ENCODE results near the gene NPHS1. TPM values are rescaled to one million over a fixed set of nuclear protein-coding genes. Genes with fewer than 3 reads are reported as not detected.

NPHS1 gene, protein sequence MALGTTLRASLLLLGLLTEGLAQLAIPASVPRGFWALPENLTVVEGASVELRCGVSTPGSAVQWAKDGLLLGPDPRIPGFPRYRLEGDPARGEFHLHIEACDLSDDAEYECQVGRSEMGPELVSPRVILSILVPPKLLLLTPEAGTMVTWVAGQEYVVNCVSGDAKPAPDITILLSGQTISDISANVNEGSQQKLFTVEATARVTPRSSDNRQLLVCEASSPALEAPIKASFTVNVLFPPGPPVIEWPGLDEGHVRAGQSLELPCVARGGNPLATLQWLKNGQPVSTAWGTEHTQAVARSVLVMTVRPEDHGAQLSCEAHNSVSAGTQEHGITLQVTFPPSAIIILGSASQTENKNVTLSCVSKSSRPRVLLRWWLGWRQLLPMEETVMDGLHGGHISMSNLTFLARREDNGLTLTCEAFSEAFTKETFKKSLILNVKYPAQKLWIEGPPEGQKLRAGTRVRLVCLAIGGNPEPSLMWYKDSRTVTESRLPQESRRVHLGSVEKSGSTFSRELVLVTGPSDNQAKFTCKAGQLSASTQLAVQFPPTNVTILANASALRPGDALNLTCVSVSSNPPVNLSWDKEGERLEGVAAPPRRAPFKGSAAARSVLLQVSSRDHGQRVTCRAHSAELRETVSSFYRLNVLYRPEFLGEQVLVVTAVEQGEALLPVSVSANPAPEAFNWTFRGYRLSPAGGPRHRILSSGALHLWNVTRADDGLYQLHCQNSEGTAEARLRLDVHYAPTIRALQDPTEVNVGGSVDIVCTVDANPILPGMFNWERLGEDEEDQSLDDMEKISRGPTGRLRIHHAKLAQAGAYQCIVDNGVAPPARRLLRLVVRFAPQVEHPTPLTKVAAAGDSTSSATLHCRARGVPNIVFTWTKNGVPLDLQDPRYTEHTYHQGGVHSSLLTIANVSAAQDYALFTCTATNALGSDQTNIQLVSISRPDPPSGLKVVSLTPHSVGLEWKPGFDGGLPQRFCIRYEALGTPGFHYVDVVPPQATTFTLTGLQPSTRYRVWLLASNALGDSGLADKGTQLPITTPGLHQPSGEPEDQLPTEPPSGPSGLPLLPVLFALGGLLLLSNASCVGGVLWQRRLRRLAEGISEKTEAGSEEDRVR (N-terminal part only)
- total RNA-seq, result under 1 TPM in 2 of 5 experiments, not detected in 3; 0.30 to 0.51 TPM
- polyA plus RNA-seq, result not detected
- not detected for total RNA-seq

DNA sequence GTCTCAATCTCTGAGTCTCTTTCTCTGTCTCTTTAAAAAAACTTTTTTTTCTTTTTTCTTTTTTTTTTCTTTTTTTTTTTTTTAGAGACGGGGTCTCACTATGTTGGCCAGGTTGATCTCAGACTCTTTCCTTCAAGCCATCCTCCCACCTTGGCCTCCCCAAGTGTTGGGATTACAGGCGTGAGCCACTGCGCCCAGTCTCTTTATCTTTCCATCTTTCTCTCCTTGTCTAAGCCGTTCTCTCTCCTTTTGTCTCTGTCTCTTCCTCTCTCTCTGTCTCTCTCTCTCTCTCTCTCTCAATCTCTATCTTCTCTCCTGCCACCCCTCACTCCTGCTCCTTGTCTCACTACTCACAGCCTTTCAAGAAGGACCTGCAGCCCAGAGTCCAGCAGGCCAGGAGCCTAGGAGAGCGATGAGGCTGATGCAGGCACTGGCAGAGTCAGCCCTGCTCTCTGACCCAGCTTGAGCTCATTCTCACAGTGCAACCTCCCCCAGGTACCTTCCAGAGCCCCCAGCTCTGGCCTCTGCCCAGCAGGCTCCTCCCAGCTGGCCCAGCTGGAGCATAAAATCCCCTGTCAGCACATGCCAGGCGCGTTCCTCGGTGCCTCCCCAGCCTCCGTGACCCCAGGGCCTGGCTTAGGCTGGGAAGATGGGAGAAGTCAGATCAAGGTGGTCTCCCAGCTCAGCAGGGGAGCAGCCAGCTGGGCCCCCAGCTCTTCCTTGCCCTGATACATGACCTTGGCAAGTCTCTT is at the start of gene NPHS1:
Gene NPHS1, minus strand, starts transcription at position 476 of the 752 bp plus-strand sequence. CDS start 667 bp downstream, outside the sequence.
- H3K4me3 ChIP-seq (ENCODE audit: low read length), result no peak within 1 kb of the TSS
- H3K4me1 Mint-ChIP-seq, result peaks cover 0 to 12% (median 6%) of the 10 kb centered on the region in 7 donors
- H3K36me3 ChIP-seq (ENCODE audit: control insufficient read depth in 2 of 3, insufficient read depth in 3 of 3, low read length in 3 of 3), result no peaks in the 10 kb centered on the region
- H3K27me3 Mint-ChIP-seq, result peaks cover 29 to 73% (median 58%) of the 10 kb centered on the region in 5 donors
- peaks cover 3 to 5% of the 10 kb centered on the region in 2 donors for H3K4me1 ChIP-seq (ENCODE audit: control insufficient read depth in 2 of 2, insufficient read depth in 2 of 2, low read length in 2 of 2)
- peak within 1 kb of the TSS in 2 of 9 donors; percentile 10 to 49 for H3K27ac Mint-ChIP-seq
- ChIA-PET POLR2A (no interaction called here), CTCF (no interaction called here)
- DNase-seq (no peak), ATAC-seq (no peak)
- peaks cover 0 to 2% (median 0%) of the 10 kb centered on the region in 11 donors for H3K9me3 Mint-ChIP-seq
- no peaks in the 10 kb centered on the region for H3K9me3 ChIP-seq (ENCODE audit: control insufficient read depth in 2 of 3, low read length in 3 of 3)
- H3K4me3 Mint-ChIP-seq, result no peak within 1 kb of the TSS
- intact Hi-C loops (cut with micrococcal nuclease), result no loop called here
- peaks cover 0 to 10% of the 10 kb centered on the region in 2 donors for H3K27me3 ChIP-seq (ENCODE audit: control insufficient read depth in 2 of 2, insufficient read depth in 2 of 2, low read length in 2 of 2)
- H3K36me3 Mint-ChIP-seq, result peaks cover 0 to 5% (median 0%) of the 10 kb centered on the region in 5 donors
- H3K27ac ChIP-seq (ENCODE audit: low read depth, low read length), result no peak within 1 kb of the TSS

DNA sequence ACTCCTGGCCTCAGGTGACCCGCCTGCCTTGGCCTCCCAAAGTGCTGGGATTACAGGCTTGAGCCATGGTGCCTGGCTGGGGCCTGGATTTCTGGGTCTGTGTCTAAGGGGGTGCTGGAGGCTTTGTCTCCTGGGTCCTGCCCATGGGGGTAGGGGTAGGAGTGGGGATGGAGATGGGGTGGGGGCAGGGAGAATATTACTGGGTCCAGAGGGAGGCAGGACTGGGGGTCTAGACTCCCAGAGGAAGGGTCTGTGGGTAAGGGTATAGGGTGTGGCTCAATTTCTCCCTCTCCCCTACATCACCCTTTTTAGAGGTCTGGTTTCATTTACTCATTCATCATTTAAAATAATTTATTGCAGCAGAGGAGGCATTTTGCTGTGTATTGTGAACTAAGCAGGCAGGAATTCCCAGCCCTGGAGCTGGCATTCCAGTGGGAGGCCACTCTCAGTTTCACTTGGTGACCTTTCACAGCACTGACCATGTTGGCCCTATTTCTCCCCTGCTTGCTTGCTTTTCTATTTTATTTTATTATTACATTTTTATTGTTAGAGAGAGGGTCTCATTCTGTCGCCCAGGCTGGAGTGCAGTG is 48.8 kb upstream of the NPHS1 start:
- Mint-ChIP-seq H3K4me3 (peak overlapping the region; percentile 83 to 100 (median 96)), H3K9me3 (peaks cover 0 to 3% (median 0%) of the 10 kb centered on the region in 11 donors), H3K27ac (peak overlapping the region; percentile 92 to 98 (median 97)), H3K4me1 (peaks cover 35 to 66% (median 47%) of the 10 kb centered on the region in 7 donors), H3K27me3 (no peaks in the 10 kb centered on the region), H3K36me3 (peaks cover 0 to 14% (median 3%) of the 10 kb centered on the region in 5 donors)
- peak overlapping the region; percentile 84 for H3K4me3 ChIP-seq (ENCODE audit: low read length)
- intact Hi-C loops (cut with micrococcal nuclease), result loop anchor here in 1 of 2 donors (5.0 kb wide), 1 partner anchor 689 kb away; no protein-coding TSS in a partner anchor
- H3K27me3 ChIP-seq (ENCODE audit: control insufficient read depth in 2 of 2, insufficient read depth in 2 of 2, low read length in 2 of 2), result no peaks in the 10 kb centered on the region
- ChIA-PET POLR2A (interaction anchor here (0.6 to 2.1 kb wide), 8 partner anchors 8 to 272 kb away, joined by 4 to 23 read pairs (median 6); no protein-coding TSS in a partner anchor), CTCF (interaction anchor here (0.6 to 1.2 kb wide), 4 partner anchors 21 to 695 kb away, joined by 3 to 8 read pairs (median 4); no protein-coding TSS in a partner anchor)
- H3K9me3 ChIP-seq (ENCODE audit: control insufficient read depth in 2 of 3, low read length in 3 of 3), result no peaks in the 10 kb centered on the region
- DNase-seq (no peak), ATAC-seq (no peak)
- peaks cover 0 to 22% (median 4%) of the 10 kb centered on the region in 3 experiments for H3K36me3 ChIP-seq (ENCODE audit: control insufficient read depth in 2 of 3, insufficient read depth in 3 of 3, low read length in 3 of 3)
- H3K27ac ChIP-seq (ENCODE audit: low read depth, low read length), result peak overlapping the region; percentile 100
- H3K4me1 ChIP-seq (ENCODE audit: control insufficient read depth in 2 of 2, insufficient read depth in 2 of 2, low read length in 2 of 2), result peaks cover 39 to 49% of the 10 kb centered on the region in 2 donors

DNA sequence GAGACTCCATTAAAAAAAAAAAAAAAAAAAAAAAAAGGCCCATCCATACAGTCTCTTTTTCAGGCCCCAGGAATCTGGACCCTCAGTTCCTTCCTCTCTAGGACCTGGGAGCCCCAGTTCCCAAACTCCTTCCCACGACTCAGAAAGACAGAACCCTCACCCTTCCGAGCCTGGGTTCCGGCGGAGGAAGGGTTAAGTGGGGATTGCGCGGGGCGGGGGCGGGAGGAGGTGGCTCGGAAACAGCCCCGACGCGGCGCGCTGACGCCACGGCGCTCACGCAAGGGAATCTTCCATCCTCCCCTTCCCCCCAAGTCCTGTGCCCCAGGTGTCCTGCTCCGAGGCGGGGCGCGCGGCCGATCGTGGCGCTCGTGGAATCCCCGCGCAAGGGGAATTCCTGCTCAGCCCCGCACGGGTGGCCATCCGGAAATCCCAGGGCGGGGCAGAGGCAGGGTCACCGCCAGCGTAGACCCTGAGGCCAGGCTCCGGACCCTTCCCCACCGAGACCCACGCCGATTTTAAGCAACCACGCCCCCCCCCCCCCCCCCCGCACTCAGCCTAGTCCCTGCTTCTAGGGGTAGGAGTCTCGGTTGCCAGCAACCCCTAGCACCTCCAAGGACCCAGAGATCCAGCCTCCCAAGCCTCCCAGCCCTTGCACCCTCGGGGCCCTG is 47.4 kb upstream of the NPHS1 start:
- intact Hi-C loops (cut with micrococcal nuclease), result loop anchor here (1.0 to 10.0 kb wide), 11 partner anchors 17 to 687 kb away; partner anchors contain the start of genes TBCB (in 2 of the 2), ALKBH6 (in 1 of the 2), OVOL3 (in 1 of the 2) and POLR2I (in 1 of the 2)
- ChIA-PET POLR2A (interaction anchor here (1.4 to 2.1 kb wide), 4 partner anchors 17 to 32 kb away, joined by 5 to 23 read pairs (median 8); no protein-coding TSS in a partner anchor), CTCF (no interaction called here)
- no peaks in the 10 kb centered on the region for H3K27me3 ChIP-seq (ENCODE audit: control insufficient read depth in 2 of 2, insufficient read depth in 2 of 2, low read length in 2 of 2)
- H3K27ac Mint-ChIP-seq, result peak overlapping the region; percentile 92 to 97 (median 96)
- peaks cover 0 to 19% (median 9%) of the 10 kb centered on the region in 5 donors for H3K36me3 Mint-ChIP-seq
- peaks cover 35 to 43% of the 10 kb centered on the region in 2 donors for H3K4me1 ChIP-seq (ENCODE audit: control insufficient read depth in 2 of 2, insufficient read depth in 2 of 2, low read length in 2 of 2)
- peak overlapping the region; percentile 100 for H3K27ac ChIP-seq (ENCODE audit: low read depth, low read length)
- H3K36me3 ChIP-seq (ENCODE audit: control insufficient read depth in 2 of 3, insufficient read depth in 3 of 3, low read length in 3 of 3), result peaks cover 4 to 37% (median 6%) of the 10 kb centered on the region in 3 experiments
- H3K4me3 ChIP-seq (ENCODE audit: low read length), result peak overlapping the region; percentile 94
- H3K9me3 Mint-ChIP-seq, result peaks cover 0 to 3% (median 0%) of the 10 kb centered on the region in 11 donors
- peak; percentile 74 to 94 (median 87) for DNase-seq
- H3K27me3 Mint-ChIP-seq, result no peaks in the 10 kb centered on the region
- H3K9me3 ChIP-seq (ENCODE audit: control insufficient read depth in 2 of 3, low read length in 3 of 3), result no peaks in the 10 kb centered on the region
- peak; percentile 74 for ATAC-seq
- peaks cover 34 to 65% (median 46%) of the 10 kb centered on the region in 7 donors for H3K4me1 Mint-ChIP-seq
- peak overlapping the region; percentile 83 to 100 (median 95) for H3K4me3 Mint-ChIP-seq

DNA sequence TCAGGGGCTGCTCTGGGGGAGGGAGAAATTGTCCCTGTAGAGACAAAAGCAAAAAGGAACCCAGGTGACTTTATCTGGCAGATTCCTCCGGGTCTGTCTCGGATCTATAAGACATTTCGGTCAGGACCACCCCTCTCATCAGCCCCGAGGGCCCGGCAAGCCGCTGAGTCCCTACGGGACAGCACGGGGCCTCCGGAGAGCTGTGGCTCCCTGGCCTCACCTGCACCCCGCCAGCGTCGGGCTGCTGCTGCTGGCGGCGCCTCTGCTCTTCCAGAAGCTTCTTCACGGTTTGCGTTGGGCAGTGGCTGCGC is 46.1 kb upstream of the NPHS1 start:
- DNase-seq (peak in 2 of 9 donors; percentile 11 to 24), ATAC-seq (no peak)
- Histone ChIP-seq H3K4me1 (ENCODE audit: control insufficient read depth in 2 of 2, insufficient read depth in 2 of 2, low read length in 2 of 2) (peaks cover 25 to 33% of the 10 kb centered on the region in 2 donors), H3K27ac (ENCODE audit: low read depth, low read length) (peak overlapping the region; percentile 100), H3K27me3 (ENCODE audit: control insufficient read depth in 2 of 2, insufficient read depth in 2 of 2, low read length in 2 of 2) (no peaks in the 10 kb centered on the region), H3K4me3 (ENCODE audit: low read length) (peak overlapping the region; percentile 94), H3K9me3 (ENCODE audit: control insufficient read depth in 2 of 3, low read length in 3 of 3) (no peaks in the 10 kb centered on the region), H3K36me3 (ENCODE audit: control insufficient read depth in 2 of 3, insufficient read depth in 3 of 3, low read length in 3 of 3) (peaks cover 0 to 47% (median 10%) of the 10 kb centered on the region in 3 experiments)
- H3K27me3 Mint-ChIP-seq, result no peaks in the 10 kb centered on the region
- H3K4me3 Mint-ChIP-seq, result peak overlapping the region; percentile 83 to 100 (median 95)
- H3K4me1 Mint-ChIP-seq, result peaks cover 25 to 53% (median 34%) of the 10 kb centered on the region in 7 donors
- peak overlapping the region; percentile 84 to 97 (median 96) for H3K27ac Mint-ChIP-seq
- ChIA-PET CTCF (interaction anchor here (0.6 to 1.7 kb wide), 3 partner anchors 13 to 16 kb away, joined by 3 to 6 read pairs (median 5); no protein-coding TSS in a partner anchor), POLR2A (interaction anchor here (0.5 to 1.5 kb wide), 8 partner anchors 10 to 157 kb away, joined by 3 to 11 read pairs (median 6); partner anchors contain the start of genes IGFLR1 and TYROBP)
- H3K36me3 Mint-ChIP-seq, result peaks cover 0 to 17% (median 8%) of the 10 kb centered on the region in 5 donors
- peaks cover 0 to 3% (median 0%) of the 10 kb centered on the region in 11 donors for H3K9me3 Mint-ChIP-seq
- intact Hi-C loops (cut with micrococcal nuclease), result loop anchor here (2.0 to 10.0 kb wide), 2 partner anchors 60 to 216 kb away; partner anchors contain the start of genes OVOL3 (in 1 of the 2), POLR2I (in 1 of the 2) and TBCB (in 1 of the 2)
